GM12865 (cell line): Measurements from ENCODE around the gene TENT4B.
"Not testable (repeated sequence)": the region's sequence is repeated elsewhere in the genome, so short reads cannot be mapped to it uniquely, and the experiment has no call there.

ENCODE experiments used
- DNase-seq: peaks from one replicate; pipeline ENCODE4 v3.0.0; 2010; ENCODE audit warnings: low read depth
- H3K4me3 ChIP-seq: 2 replicates; pipeline ENCODE4 v1.5.1; 2011; ENCODE audit warnings: mild to moderate bottlenecking, low read depth, low read length, control low read depth
- TF ChIP-seq, protein P1 (sequence below): IDR thresholded peaks from 2 replicates; pipeline ENCODE4 v1.5.1; 2011; ENCODE audit warnings: low read length, control low read depth, low read depth, inconsistent platforms; ENCODE audit not compliant: insufficient read depth; ENCODE audit errors: missing control alignments

TENT4B gene

DNA sequence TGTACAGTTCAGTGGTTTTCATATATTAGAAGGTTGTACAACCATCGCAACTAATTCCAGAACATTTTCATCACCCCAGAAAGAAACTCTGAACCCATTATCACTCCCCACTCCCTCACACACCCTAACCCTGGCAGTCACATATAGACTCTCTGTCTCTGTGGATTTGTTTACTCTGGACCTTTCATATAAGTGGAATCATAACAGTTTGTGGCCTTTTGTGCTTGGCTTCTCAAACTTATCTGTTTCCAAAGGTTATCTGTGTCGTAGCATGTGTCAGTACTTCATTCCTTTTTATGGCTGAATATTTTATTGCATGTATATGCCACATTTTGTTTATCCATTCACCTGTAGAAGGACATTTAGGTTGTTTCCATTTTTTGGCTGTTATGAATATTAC, 12.4 kb downstream of the TENT4B start:
- TF ChIP-seq, protein P1, sequence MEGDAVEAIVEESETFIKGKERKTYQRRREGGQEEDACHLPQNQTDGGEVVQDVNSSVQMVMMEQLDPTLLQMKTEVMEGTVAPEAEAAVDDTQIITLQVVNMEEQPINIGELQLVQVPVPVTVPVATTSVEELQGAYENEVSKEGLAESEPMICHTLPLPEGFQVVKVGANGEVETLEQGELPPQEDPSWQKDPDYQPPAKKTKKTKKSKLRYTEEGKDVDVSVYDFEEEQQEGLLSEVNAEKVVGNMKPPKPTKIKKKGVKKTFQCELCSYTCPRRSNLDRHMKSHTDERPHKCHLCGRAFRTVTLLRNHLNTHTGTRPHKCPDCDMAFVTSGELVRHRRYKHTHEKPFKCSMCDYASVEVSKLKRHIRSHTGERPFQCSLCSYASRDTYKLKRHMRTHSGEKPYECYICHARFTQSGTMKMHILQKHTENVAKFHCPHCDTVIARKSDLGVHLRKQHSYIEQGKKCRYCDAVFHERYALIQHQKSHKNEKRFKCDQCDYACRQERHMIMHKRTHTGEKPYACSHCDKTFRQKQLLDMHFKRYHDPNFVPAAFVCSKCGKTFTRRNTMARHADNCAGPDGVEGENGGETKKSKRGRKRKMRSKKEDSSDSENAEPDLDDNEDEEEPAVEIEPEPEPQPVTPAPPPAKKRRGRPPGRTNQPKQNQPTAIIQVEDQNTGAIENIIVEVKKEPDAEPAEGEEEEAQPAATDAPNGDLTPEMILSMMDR, result no peak
- no peak overlapping the region for H3K4me3 ChIP-seq
- no peak for DNase-seq

DNA sequence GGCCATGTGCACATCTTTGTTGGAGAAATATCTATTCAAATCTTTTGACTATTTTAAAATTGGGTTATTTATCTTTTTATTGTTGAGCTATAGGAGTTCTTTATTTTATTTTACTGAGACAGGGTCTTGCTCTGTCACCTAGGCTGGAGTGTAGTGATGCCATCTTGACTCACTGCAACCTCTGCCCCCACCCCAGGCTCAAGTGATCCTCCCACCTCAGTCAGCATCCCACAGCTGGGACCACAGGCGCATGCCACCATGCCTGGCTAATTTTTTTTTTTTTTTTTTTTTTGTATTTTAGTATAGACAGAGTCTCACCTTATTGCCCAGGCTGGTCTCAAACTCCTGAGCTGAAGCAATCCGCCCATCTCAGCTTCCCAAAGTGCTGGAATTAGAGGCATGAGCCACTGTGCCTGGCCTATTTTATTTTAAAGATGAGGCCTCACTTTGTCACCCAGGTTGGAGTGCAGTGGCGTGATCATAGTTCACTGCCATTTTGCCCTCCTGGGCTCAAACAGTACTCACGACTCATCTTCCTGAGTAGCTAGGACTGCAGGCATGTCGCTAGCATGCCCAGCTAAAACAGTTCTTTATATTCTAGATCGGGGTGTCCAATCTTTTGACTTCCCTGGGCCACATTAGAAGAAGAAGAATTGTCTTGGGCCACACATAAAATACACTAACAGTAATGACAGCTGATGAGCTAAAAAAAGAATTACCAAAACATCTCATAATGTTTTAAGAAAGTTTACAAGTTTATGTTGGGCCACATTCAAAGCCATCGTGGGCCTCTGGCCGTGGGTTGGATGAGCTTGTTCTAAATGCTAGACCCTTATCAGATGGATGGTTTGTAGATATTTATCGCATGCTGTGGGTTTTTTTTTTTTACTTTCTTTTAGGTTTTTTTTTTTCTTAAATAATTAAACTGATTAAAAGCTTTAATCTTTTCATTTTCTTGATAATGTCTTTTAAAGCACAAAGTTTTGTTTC, 13.7 kb downstream of the TENT4B start:
- TF ChIP-seq, protein P1, result no peak
- H3K4me3 ChIP-seq, result no peak overlapping the region
- DNase-seq, result no peak

DNA sequence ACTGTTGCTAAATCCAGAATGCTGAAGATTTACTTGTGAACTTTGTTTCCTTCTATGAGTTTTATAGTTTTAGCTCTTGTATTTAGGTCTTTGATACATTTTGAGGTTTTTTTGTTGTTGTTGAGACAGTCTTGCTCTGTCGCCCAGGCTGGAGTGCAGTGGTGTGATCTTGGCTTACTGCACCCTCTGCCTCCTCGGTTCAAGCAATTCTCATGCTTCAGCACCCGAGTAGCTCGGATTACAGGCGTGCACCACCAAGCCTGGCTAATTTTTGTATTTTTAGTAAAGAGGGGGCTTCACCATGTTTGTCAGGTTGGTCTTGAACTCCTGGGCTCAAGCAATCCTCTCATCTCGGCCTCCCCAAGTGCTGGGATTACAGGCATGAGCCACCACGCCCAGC, 14.4 kb downstream of the TENT4B start:
- no peak overlapping the region for H3K4me3 ChIP-seq
- TF ChIP-seq, protein P1, result no peak
- no peak for DNase-seq

DNA sequence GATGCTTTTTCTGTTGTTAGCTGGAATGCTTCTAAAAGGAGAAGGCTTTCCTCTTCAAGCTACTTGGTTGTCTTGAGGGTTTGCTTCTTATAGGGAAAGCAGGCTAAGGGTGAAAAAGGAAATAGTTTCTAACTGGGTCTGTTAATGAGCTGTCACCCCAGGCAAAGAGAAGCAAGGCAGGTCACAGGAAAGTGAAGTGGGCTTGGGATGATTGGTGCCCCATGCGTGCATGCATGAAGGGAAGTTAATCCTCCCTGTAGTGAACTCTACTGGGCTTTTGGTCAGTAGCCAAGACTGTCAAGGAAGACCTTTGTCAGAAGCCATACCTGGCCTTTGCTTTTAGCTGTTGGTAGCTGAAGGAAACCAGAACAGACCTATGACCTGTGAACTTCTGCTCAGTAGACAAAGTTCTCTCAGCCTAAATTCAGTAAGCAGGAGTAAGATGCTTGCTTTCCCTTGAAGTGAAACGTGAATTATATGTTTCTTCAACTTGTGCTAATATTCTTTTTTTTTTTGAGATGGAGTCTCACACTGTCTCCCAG, 16.5 kb downstream of the TENT4B start:
- H3K4me3 ChIP-seq, result no peak overlapping the region
- DNase-seq, result no peak
- TF ChIP-seq, protein P1, result no peak

DNA sequence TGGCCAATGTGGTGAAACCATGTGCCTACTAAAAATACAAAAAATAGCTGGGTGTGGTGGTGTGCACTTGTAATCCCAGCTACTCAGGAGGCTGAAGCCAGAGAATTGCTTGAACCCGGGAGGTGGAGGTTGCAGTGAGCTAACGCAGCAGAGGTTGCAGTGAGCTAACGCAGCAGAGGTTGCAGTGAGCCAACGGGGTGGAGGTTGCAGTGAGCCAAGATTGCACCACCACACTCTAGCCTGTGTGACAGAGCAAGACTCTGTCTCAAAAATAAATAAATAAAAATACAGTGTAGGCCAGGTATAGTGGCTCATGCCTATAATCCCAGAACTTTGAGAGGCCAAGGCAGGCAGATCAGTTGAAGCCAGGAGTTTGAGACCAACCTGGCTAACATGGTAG, 18.7 kb downstream of the TENT4B start:
- DNase-seq, H3K4me3 ChIP-seq: not testable (repeated sequence)

DNA sequence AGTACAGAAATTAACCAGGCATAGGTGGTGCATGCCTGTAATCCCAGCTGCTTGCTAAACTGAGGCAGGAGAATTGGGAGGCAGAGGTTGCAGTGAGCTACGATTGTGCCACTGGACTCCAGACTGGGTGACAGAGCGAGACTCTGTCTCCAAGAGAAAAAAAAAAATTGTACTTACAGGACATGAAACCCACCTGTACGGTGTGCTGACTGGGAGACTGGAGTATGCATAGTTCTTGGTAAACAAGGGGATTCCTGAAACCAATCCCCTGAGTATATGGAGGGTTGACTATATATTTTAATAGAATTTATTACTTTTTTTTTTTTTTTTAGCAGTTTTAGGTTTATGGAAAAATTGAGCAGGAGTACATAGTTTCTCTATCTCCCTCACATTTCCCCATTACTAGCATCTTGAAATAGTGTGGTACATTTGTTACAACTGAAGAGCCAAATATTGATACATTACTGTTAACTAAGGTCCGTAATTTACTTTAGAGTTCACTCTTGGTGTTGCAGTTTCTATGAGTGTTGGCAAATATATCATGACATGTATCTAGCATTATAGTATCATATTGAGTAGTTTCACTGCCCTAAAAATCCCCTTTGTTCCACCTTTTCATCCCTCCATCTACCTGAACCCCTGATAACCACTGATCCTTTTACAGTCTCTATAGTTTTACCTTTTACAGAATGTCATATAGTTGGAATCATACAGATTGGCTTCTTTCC, 19.3 kb downstream of the TENT4B start:
- no peak overlapping the region for H3K4me3 ChIP-seq
- peak; percentile 17 for DNase-seq
- TF ChIP-seq, protein P1, result no peak

DNA sequence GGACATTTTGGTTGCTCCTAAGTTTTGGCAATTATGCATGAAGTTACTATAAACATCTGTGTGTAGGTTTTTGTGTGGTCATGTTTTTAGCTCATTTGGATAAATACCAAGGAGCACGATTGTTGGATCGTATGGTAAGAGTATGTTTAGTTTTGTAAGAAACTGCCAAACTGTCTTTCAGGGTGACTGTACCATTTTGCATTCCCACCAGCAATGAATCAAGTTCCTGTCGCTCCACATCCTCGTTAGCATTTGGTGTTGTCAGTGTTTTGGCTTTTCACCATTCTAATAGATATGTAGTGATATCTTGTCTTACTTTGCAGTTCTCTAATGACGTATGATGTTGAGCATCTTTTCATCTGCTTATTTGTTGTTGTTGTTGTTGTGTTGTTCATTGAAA, 20.2 kb downstream of the TENT4B start:
- no peak overlapping the region for H3K4me3 ChIP-seq
- TF ChIP-seq, protein P1, result no peak
- DNase-seq, result no peak
